22Rv1 (cell line): ENCODE results near the gene FAM234A.

Experiments used
- CTCF ChIP-seq: fragments of 450-650 bp; IDR thresholded peaks from 2 replicates; pipeline ENCODE4 v1.5.1; 2017; ENCODE audit warnings: mild to moderate bottlenecking
- ZFX ChIP-seq: fragments of 450-650 bp; IDR thresholded peaks from 2 replicates; pipeline ENCODE4 v1.6.1; 2017; ENCODE audit warnings: antibody characterized with exemption, borderline replicate concordance

GRCh38 chr16:240559-240958 lies 5.9 kb downstream of the FAM234A start:
- no peak for TF ChIP-seq CTCF
- no peak for TF ChIP-seq ZFX
